SK-N-SH (cell line): ENCODE results near the gene OS9. TPM values are rescaled to one million over a fixed set of nuclear protein-coding genes. Genes with fewer than 3 reads are reported as not detected.

ENCODE experiments used
- CTCF ChIA-PET: fragments of 300-600, 350-600 bp; formaldehyde crosslinking; extraction: SDS; loops from one replicate; lab custom pipeline; 2021; lab: Yijun Ruan, JAX
- POLR2A ChIA-PET: fragments of 350-600 bp; sonication (Branson Sonifier 250); formaldehyde crosslinking; extraction: SDS; loops from one replicate; lab custom pipeline; 2020; ENCODE audit warnings: antibody characterized with exemption, inconsistent platforms; lab: Yijun Ruan, JAX
- DNase-seq: peaks from one replicate; pipeline ENCODE4 v3.0.0; 2012
- H2AFZ ChIP-seq: fragments of 200-600 bp; sonication (generic); 2 replicates; pipeline ENCODE4 v1.8.1; 2016; ENCODE audit warnings: antibody characterized with exemption, mild to moderate bottlenecking, low read depth
- H3F3A ChIP-seq: fragments of 200-600 bp; sonication (generic); replicated peaks from 2 replicates; pipeline ENCODE3; 2016; ENCODE audit warnings: antibody characterized with exemption, mild to moderate bottlenecking; ENCODE audit not compliant: insufficient read depth
- H3K27ac ChIP-seq, 2 experiments: fragments of 200-500 bp in 1 of 2; fragments of 200-600 bp in 1 of 2; sonication (Bioruptor generic) in 1 of 2; sonication (generic), shearing (Covaris generic) in 1 of 2; 2 replicates each; pipeline versions ENCODE4 v1.5.1 to v1.6.1; 2014 to 2016; ENCODE audit warnings: low read depth in 2 of 2, inconsistent platforms in 1 of 2, low read length in 1 of 2, mild to moderate bottlenecking in 1 of 2, mixed read lengths in 1 of 2
- H3K27me3 ChIP-seq: fragments of 200-600 bp; sonication (generic), shearing (Covaris generic); 2 replicates; pipeline ENCODE4 v1.6.1; 2016; ENCODE audit warnings: mixed run types; ENCODE audit not compliant: insufficient read depth
- H3K36me3 ChIP-seq, 2 experiments: fragments of 200-500 bp in 1 of 2; fragments of 200-600 bp in 1 of 2; sonication (Bioruptor generic) in 1 of 2; sonication (generic) in 1 of 2; replicated peaks in 1 of 2; 2 replicates each; pipeline versions ENCODE3 to v1.5.1; 2014 to 2016; ENCODE audit warnings: low read length in 1 of 2, mild to moderate bottlenecking in 1 of 2; ENCODE audit not compliant: insufficient read depth in 2 of 2, control insufficient read depth in 1 of 2
- H3K4me1 ChIP-seq, 2 experiments: fragments of 200-500 bp in 1 of 2; fragments of 200-600 bp in 1 of 2; sonication (Bioruptor generic) in 1 of 2; sonication (generic), shearing (Covaris generic) in 1 of 2; 2 replicates each; pipeline versions ENCODE4 v1.5.1 to v1.6.1; 2014 to 2016; ENCODE audit warnings: low read depth in 1 of 2, low read length in 1 of 2, mixed run types in 1 of 2; ENCODE audit not compliant: insufficient read depth in 2 of 2, control insufficient read depth in 1 of 2
- H3K4me2 ChIP-seq: fragments of 200-600 bp; sonication (generic), shearing (Covaris generic); 2 replicates; pipeline ENCODE4 v1.6.1; 2017; ENCODE audit warnings: mixed run types
- H3K4me3 ChIP-seq, 2 experiments: fragments of 200-500 bp in 1 of 2; fragments of 200-600 bp in 1 of 2; sonication (Bioruptor generic) in 1 of 2; sonication (generic), shearing (Covaris generic) in 1 of 2; 2 replicates each; pipeline versions ENCODE4 v1.5.1 to v1.8.1; 2014 to 2016; ENCODE audit warnings: low read depth in 2 of 2, inconsistent platforms in 1 of 2, low read length in 1 of 2, mild to moderate bottlenecking in 1 of 2, mixed read lengths in 1 of 2, moderate library complexity in 1 of 2
- H3K79me2 ChIP-seq: fragments of 200-600 bp; sonication (generic); 2 replicates; pipeline ENCODE4 v1.8.1; 2017; ENCODE audit warnings: mild to moderate bottlenecking; ENCODE audit not compliant: insufficient read depth
- H3K9ac ChIP-seq: fragments of 200-600 bp; sonication (generic); 2 replicates; pipeline ENCODE4 v1.6.1; 2017; ENCODE audit warnings: mixed run types
- H3K9me2 ChIP-seq: fragments of 200-600 bp; sonication (generic); 2 replicates; pipeline ENCODE4 v1.6.1; 2017; ENCODE audit warnings: mixed run types
- H3K9me3 ChIP-seq: fragments of 200-600 bp; sonication (generic); 2 replicates; pipeline ENCODE4 v1.6.1; 2017; ENCODE audit warnings: mixed run types, mild to moderate bottlenecking, moderate library complexity
- H4K20me1 ChIP-seq: fragments of 200-600 bp; sonication (generic); 2 replicates; pipeline ENCODE4 v1.6.1; 2017; ENCODE audit warnings: mild to moderate bottlenecking, mixed run types; ENCODE audit not compliant: insufficient read depth
- CHD2 ChIP-seq: fragments of 150-350 bp; IDR thresholded peaks from 2 replicates; pipeline ENCODE4 v1.6.1; 2018; ENCODE audit warnings: low read length; ENCODE audit not compliant: partially characterized antibody
- EZH2phosphoT487 ChIP-seq: fragments of 200-600 bp; sonication (generic); IDR thresholded peaks from 2 replicates; pipeline ENCODE4 v1.6.1; 2017; ENCODE audit warnings: low read depth, mixed run types, mild to moderate bottlenecking, antibody characterized with exemption, moderate library complexity, borderline replicate concordance
- FOXJ3 ChIP-seq: sonication (generic); formaldehyde crosslinking; IDR thresholded peaks from 2 replicates; pipeline ENCODE4 v1.5.1; 2020; ENCODE audit warnings: mild to moderate bottlenecking, missing genetic modification reagents
- FOXM1 ChIP-seq: IDR thresholded peaks from 2 replicates; pipeline ENCODE4 v1.4.0; 2012; ENCODE audit warnings: low read depth, mild to moderate bottlenecking
- GATA2 ChIP-seq: sonication (generic); formaldehyde crosslinking; IDR thresholded peaks from 2 replicates; pipeline ENCODE4 v1.5.0; 2020; ENCODE audit warnings: mild to moderate bottlenecking, missing genetic modification reagents
- IRF3 ChIP-seq: fragments of 150-350 bp; IDR thresholded peaks from 2 replicates; pipeline ENCODE4 v1.6.1; 2016; ENCODE audit warnings: mild to moderate bottlenecking, low read depth, low read length
- MAX ChIP-seq: IDR thresholded peaks from 2 replicates; pipeline ENCODE4 v1.4.0; 2012; ENCODE audit warnings: low read depth
- NFIC ChIP-seq: IDR thresholded peaks from 2 replicates; pipeline ENCODE4 v1.4.0; 2012; ENCODE audit warnings: borderline replicate concordance
- NRF1 ChIP-seq: IDR thresholded peaks from 2 replicates; pipeline ENCODE4 v1.6.1; 2012; ENCODE audit warnings: low read depth, mild to moderate bottlenecking, low read length
- PBX3 ChIP-seq: IDR thresholded peaks from 2 replicates; pipeline ENCODE4; 2012
- POLR2AphosphoS5 ChIP-seq: IDR thresholded peaks from 2 replicates; pipeline ENCODE4 v1.6.1; 2012; ENCODE audit warnings: low read depth, low read length
- RAD21 ChIP-seq: IDR thresholded peaks from 2 replicates; pipeline ENCODE4 v1.6.1; 2012; ENCODE audit warnings: mild to moderate bottlenecking, low read length
- REST ChIP-seq: IDR thresholded peaks from 2 replicates; pipeline ENCODE4 v1.6.1; 2012; ENCODE audit warnings: mild to moderate bottlenecking, low read depth, low read length, moderate library complexity
- RXRA ChIP-seq: IDR thresholded peaks from 2 replicates; pipeline ENCODE4 v1.4.0; 2012; ENCODE audit warnings: low read depth, mild to moderate bottlenecking, borderline replicate concordance
- SMC3 ChIP-seq: IDR thresholded peaks from 2 replicates; pipeline ENCODE4 v1.6.1; 2012; ENCODE audit warnings: low read depth, low read length, improper control_type of control experiment
- TEAD4 ChIP-seq: IDR thresholded peaks from 2 replicates; pipeline ENCODE4 v1.4.0; 2012; ENCODE audit warnings: mild to moderate bottlenecking, borderline replicate concordance; ENCODE audit not compliant: insufficient read depth
- YY1 ChIP-seq: IDR thresholded peaks from 2 replicates; pipeline ENCODE4 v1.4.0; 2012; ENCODE audit warnings: low read depth, mild to moderate bottlenecking
- ZBTB33 ChIP-seq: IDR thresholded peaks from 2 replicates; pipeline ENCODE4 v1.4.0; 2012; ENCODE audit warnings: low read depth, borderline replicate concordance
- WGBS: methylation state at CpG from one replicate; pipeline ENCODE4 v1.1.6; 2017; ENCODE audit warnings: low lambda C conversion rate; 5-methylcytosine and 5-hydroxymethylcytosine counted together
- polyA plus RNA-seq, 3 experiments: library from polyadenylated mRNA; depleted of rRNA; stranded (reverse); fragments of >200 nt; gene quantifications; 2 replicates each; pipeline ENCODE4 v1.2.3, GENCODE V29; 2012

OS9 gene
- polyA plus RNA-seq, 1 of the 3 experiments (the other 2 are of a cell fraction) = 280 TPM

- TF ChIP-seq ZBTB33 (no peak), NFIC (no peak), SMC3 (no peak), FOXM1 (no peak), PBX3 (no peak), FOXJ3 (CRISPR knock-in tag) (no peak), TEAD4 (no peak)
- TF ChIP-seq, all 33 proteins: peak for 0
These were observed 14.4 kb downstream of the OS9 start (continued) for GRCh38 chr12:57708296-57708695.

- Histone ChIP-seq H3K9me2 (no peaks in the 10 kb centered on the region), H3K4me2 (no peak overlapping the region), H3K36me3 (peaks cover 10 to 33% of the 10 kb centered on the region in 2 experiments), H4K20me1 (no peaks in the 10 kb centered on the region), H3K4me3 (no peak overlapping the region), H3K27ac (no peak overlapping the region), H3K9me3 (peaks cover 8% of the 10 kb centered on the region), H3K9ac (no peak overlapping the region), H3F3A (peaks cover 10% of the 10 kb centered on the region), H3K27me3 (no peaks in the 10 kb centered on the region), H2AFZ (no peak overlapping the region), H3K79me2 (no peaks in the 10 kb centered on the region), H3K4me1 (no peaks in the 10 kb centered on the region)
- POLR2A ChIA-PET = no interaction called here
- CTCF ChIA-PET = interaction anchor here (1.1 to 2.3 kb wide), 3 partner anchors 9 to 130 kb away, joined by 5 to 12 read pairs (median 7); no protein-coding TSS in a partner anchor
- WGBS = 94% methylated on average over 3 of the region's 3 CpGs
- TF ChIP-seq NRF1 (no peak), POLR2AphosphoS5 (no peak), REST (no peak), RXRA (no peak), GATA2 (CRISPR knock-in tag) (no peak), RAD21 (no peak), IRF3 (no peak), PBX3 (no peak), EZH2phosphoT487 (no peak), YY1 (no peak), MAX (no peak), CHD2 (no peak), NFIC (no peak)
- DNase-seq = no peak
These were observed 18.8 kb downstream of the OS9 start for GRCh38 chr12:57712701-57713100.
